Mesendoderm (in vitro differentiated cells): ENCODE measurements around the gene ZNF280D.

ENCODE experiments used
- DNase-seq: peaks from one replicate; pipeline ENCODE4 v3.0.0; 2013
- H2AK5ac ChIP-seq: 2 replicates; pipeline ENCODE4 v1.6.1; 2013; ENCODE audit warnings: low read length, inconsistent platforms
- H2BK120ac ChIP-seq: 2 replicates; pipeline ENCODE4 v1.6.1; 2013; ENCODE audit warnings: low read depth, mild to moderate bottlenecking, low read length, moderate library complexity, mixed read lengths
- H2BK15ac ChIP-seq: replicated peaks from 2 replicates; pipeline ENCODE4 v1.6.1; 2013; ENCODE audit warnings: low read depth, mild to moderate bottlenecking, moderate library complexity
- H2BK5ac ChIP-seq: 2 replicates; pipeline ENCODE4 v1.6.1; 2013; ENCODE audit warnings: low read length, inconsistent platforms
- H3K18ac ChIP-seq: 2 replicates; pipeline ENCODE4 v1.6.1; 2013; ENCODE audit warnings: mild to moderate bottlenecking, low read length, mixed read lengths
- H3K23ac ChIP-seq: one replicate; pipeline ENCODE4 v1.6.1; 2013; ENCODE audit warnings: low read length
- H3K27ac ChIP-seq: 2 replicates; pipeline ENCODE4 v1.5.1; 2013; ENCODE audit warnings: low read depth, mild to moderate bottlenecking, inconsistent platforms, low read length, moderate library complexity
- H3K27me3 ChIP-seq: 2 replicates; pipeline ENCODE4 v1.6.1; 2013; ENCODE audit warnings: low read length, control low read depth, mild to moderate bottlenecking, inconsistent platforms; ENCODE audit not compliant: insufficient read depth, poor library complexity
- H3K36me3 ChIP-seq: 2 replicates; pipeline ENCODE4 v1.6.1; 2013; ENCODE audit warnings: low read length, inconsistent platforms; ENCODE audit not compliant: control insufficient read depth, insufficient read depth
- H3K4ac ChIP-seq: one replicate; pipeline ENCODE4 v1.6.1; 2013; ENCODE audit warnings: low read depth, mild to moderate bottlenecking, low read length, moderate library complexity
- H3K4me1 ChIP-seq: 2 replicates; pipeline ENCODE4 v1.6.1; 2013; ENCODE audit warnings: low read depth, low read length, inconsistent platforms; ENCODE audit not compliant: control insufficient read depth
- H3K4me2 ChIP-seq: 2 replicates; pipeline ENCODE4 v1.6.1; 2013; ENCODE audit warnings: low read length
- H3K4me3 ChIP-seq: 2 replicates; pipeline ENCODE4 v1.5.1; 2013; ENCODE audit warnings: mild to moderate bottlenecking, low read length
- H3K56ac ChIP-seq: one replicate; pipeline ENCODE4 v1.6.1; 2013; ENCODE audit warnings: low read length
- H3K79me1 ChIP-seq: 2 replicates; pipeline ENCODE4 v1.6.1; 2013; ENCODE audit warnings: low read length, inconsistent platforms
- H3K79me2 ChIP-seq: 2 replicates; pipeline ENCODE4 v1.6.1; 2013; ENCODE audit warnings: mild to moderate bottlenecking, low read length; ENCODE audit not compliant: control insufficient read depth, insufficient read depth
- H3K9ac ChIP-seq: 2 replicates; pipeline ENCODE4 v1.6.1; 2013; ENCODE audit warnings: low read length, inconsistent platforms
- H4K5ac ChIP-seq: one replicate; pipeline ENCODE4 v1.6.1; 2013; ENCODE audit warnings: low read length
- H4K8ac ChIP-seq: one replicate; pipeline ENCODE4 v1.6.1; 2013; ENCODE audit warnings: low read depth, mild to moderate bottlenecking, control low read depth, low read length, moderate library complexity
- WGBS: extraction: QIAGEN DNeasy Blood & Tissue Kit; methylation state at CpG from one replicate; pipeline ENCODE4 v1.1.7; 2013; ENCODE audit warnings: low lambda C conversion rate, missing lambda C conversion rate; ENCODE audit not compliant: insufficient coverage; ENCODE audit errors: extremely low coverage; 5-methylcytosine and 5-hydroxymethylcytosine counted together

The ZNF280D gene

DNA sequence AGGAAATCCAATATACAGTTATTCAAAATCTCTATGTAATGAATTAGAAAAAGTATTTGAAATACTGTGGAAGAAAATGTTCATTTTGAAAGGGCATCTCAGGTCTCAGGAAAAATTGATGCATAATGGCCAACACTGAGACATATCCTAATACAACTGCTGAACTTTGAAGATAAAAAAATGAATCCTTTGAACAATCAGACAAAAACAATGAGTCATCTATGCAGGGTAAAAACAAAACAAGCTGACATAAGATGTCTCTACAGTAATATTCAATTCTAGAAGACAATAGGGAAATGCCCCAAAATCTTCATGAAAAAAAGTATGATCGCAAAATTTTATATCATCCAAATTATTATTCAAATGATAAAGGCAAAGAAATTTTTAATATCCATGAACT, 34.0 kb upstream of the ZNF280D start:
- no peak overlapping the region for H3K27ac ChIP-seq
- no peak overlapping the region for H3K18ac ChIP-seq
- H2BK15ac ChIP-seq, result no peak overlapping the region
- H3K4ac ChIP-seq, result no peak overlapping the region
- DNase-seq, result no peak
- H3K23ac ChIP-seq, result no peak overlapping the region
- H3K79me1 ChIP-seq, result no peaks in the 10 kb centered on the region
- no peak overlapping the region for H4K5ac ChIP-seq
- H2BK120ac ChIP-seq, result no peak overlapping the region
- H3K79me2 ChIP-seq, result no peaks in the 10 kb centered on the region
- no peak overlapping the region for H3K4me2 ChIP-seq
- H3K4me3 ChIP-seq, result no peak overlapping the region
- H3K9ac ChIP-seq, result no peak overlapping the region
- no peaks in the 10 kb centered on the region for H3K36me3 ChIP-seq
- no peak overlapping the region for H2AK5ac ChIP-seq
- no peak overlapping the region for H3K56ac ChIP-seq
- H3K27me3 ChIP-seq, result no peaks in the 10 kb centered on the region
- no peak overlapping the region for H2BK5ac ChIP-seq
- H4K8ac ChIP-seq, result no peak overlapping the region
- no CpG with 5 or more reads among the region's 1 CpG for WGBS
- H3K4me1 ChIP-seq, result no peaks in the 10 kb centered on the region

DNA sequence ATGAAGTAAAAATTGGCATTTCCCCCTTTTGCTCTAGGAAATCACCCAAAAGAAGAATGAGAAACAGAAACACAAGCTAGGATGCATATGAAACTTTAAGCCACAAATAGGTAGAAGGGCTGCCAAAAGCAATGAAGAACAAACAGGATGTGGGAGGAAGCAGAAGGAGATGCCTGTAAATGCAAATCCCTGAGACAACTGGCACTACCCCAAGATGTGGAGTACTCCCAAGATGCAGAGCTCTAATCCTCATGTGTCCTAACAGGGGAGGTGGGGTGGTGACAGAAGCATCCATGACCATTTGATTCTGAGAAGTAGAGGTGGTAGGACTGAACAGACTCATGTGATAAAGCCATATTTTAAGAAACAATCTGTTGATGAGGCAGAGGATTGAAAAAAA, 31.9 kb upstream of the ZNF280D start:
- no peak overlapping the region for H3K27ac ChIP-seq
- H3K56ac ChIP-seq, result no peak overlapping the region
- H3K4me1 ChIP-seq, result no peaks in the 10 kb centered on the region
- no peaks in the 10 kb centered on the region for H3K27me3 ChIP-seq
- no peak overlapping the region for H2AK5ac ChIP-seq
- H3K18ac ChIP-seq, result no peak overlapping the region
- no peaks in the 10 kb centered on the region for H3K79me1 ChIP-seq
- no peak overlapping the region for H2BK5ac ChIP-seq
- DNase-seq, result no peak
- no peak overlapping the region for H3K23ac ChIP-seq
- H3K4me2 ChIP-seq, result no peak overlapping the region
- no peak overlapping the region for H3K4ac ChIP-seq
- no peaks in the 10 kb centered on the region for H3K79me2 ChIP-seq
- H2BK15ac ChIP-seq, result no peak overlapping the region
- no peak overlapping the region for H3K4me3 ChIP-seq
- no peaks in the 10 kb centered on the region for H3K36me3 ChIP-seq
- no peak overlapping the region for H4K8ac ChIP-seq
- no peak overlapping the region for H3K9ac ChIP-seq
- no peak overlapping the region for H2BK120ac ChIP-seq
- no peak overlapping the region for H4K5ac ChIP-seq

DNA sequence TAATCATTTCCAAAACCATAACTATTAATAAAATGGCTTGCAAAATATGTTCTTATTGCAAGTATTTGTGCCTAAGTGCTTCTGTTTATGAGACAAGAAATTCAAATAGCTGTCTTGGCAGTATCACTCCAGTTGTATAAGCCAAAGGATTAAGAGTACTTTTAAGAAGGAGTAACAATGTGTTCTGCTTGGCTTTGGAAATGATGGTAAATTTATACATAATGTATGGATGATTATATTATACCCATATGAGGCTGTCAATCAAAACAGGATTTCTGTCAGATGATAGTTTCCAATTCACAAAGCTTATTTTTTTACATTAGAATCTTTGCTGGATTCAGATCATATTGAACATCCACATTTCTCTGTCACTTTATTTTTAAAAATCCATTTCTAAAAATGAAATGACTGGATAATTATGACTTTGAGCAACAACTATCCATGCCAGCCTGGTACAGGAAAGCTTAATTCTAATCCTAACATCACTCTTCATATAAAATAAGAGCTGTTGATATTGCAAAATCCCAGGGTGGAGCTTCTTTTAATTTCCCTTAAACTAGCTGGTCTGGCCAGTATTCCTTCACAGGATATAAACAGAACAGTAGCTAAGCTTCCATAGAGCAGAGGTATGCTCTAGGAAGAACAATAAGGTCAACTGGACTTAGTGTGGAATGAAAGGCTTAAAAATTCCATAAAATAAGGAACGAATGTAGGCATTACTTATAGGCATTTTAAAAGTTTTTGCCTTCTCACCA, 30.0 kb upstream of the ZNF280D start:
- Histone ChIP-seq H3K4ac (no peak overlapping the region), H2AK5ac (no peak overlapping the region), H4K8ac (no peak overlapping the region), H3K36me3 (no peaks in the 10 kb centered on the region), H3K4me3 (no peak overlapping the region), H3K4me2 (no peak overlapping the region), H4K5ac (no peak overlapping the region), H3K27me3 (no peaks in the 10 kb centered on the region), H2BK120ac (no peak overlapping the region), H3K23ac (no peak overlapping the region), H3K18ac (no peak overlapping the region), H3K56ac (no peak overlapping the region), H3K27ac (no peak overlapping the region), H3K9ac (no peak overlapping the region), H2BK15ac (no peak overlapping the region), H3K79me2 (no peaks in the 10 kb centered on the region), H3K4me1 (peaks cover 2% of the 10 kb centered on the region), H3K79me1 (no peaks in the 10 kb centered on the region), H2BK5ac (no peak overlapping the region)
- DNase-seq, result no peak
- WGBS, result no CpG with 5 or more reads among the region's 1 CpG

DNA sequence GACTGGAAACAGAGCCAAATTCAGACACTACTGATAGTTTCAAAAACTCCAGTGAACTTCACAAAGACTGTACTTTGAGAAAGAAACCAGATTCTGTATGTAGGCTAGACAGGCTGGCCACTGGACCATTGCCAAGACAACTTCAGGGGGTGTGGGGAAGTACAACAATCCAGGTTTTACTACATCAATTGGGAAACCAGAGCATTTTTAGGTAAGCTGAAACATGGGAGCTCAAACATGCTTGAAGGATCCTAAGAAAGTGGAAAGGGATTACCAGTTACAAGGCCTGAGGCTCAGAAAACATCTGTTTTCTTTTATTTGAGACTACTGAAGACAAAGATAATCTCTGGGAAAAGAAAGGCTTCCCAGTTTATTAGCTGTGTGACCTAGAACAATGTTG, 26.9 kb upstream of the ZNF280D start:
- Histone ChIP-seq H3K4ac (peak overlapping the region; percentile 16), H3K4me2 (no peak overlapping the region), H3K18ac (no peak overlapping the region), H2BK15ac (no peak overlapping the region), H4K5ac (no peak overlapping the region), H3K36me3 (no peaks in the 10 kb centered on the region), H3K79me2 (no peaks in the 10 kb centered on the region), H3K23ac (no peak overlapping the region), H3K27ac (no peak overlapping the region), H3K79me1 (no peaks in the 10 kb centered on the region), H3K9ac (no peak overlapping the region), H3K27me3 (no peaks in the 10 kb centered on the region), H3K4me1 (peaks cover 2% of the 10 kb centered on the region), H3K4me3 (no peak overlapping the region), H2AK5ac (no peak overlapping the region), H2BK5ac (no peak overlapping the region), H3K56ac (no peak overlapping the region), H2BK120ac (no peak overlapping the region), H4K8ac (no peak overlapping the region)
- DNase-seq, result no peak

- Histone ChIP-seq H3K27me3 (no peaks in the 10 kb centered on the region), H3K23ac (no peak overlapping the region), H3K27ac (no peak overlapping the region), H4K5ac (no peak overlapping the region), H2BK15ac (no peak overlapping the region), H3K56ac (no peak overlapping the region), H3K79me1 (no peaks in the 10 kb centered on the region), H2BK5ac (no peak overlapping the region), H3K4me3 (no peak overlapping the region), H3K9ac (no peak overlapping the region), H3K4ac (no peak overlapping the region), H4K8ac (no peak overlapping the region), H3K36me3 (no peaks in the 10 kb centered on the region), H3K18ac (no peak overlapping the region), H3K79me2 (no peaks in the 10 kb centered on the region), H2BK120ac (no peak overlapping the region), H3K4me1 (peaks cover 2% of the 10 kb centered on the region), H3K4me2 (no peak overlapping the region), H2AK5ac (no peak overlapping the region)
- WGBS, result no CpG with 5 or more reads among the region's 5 CpGs
- DNase-seq, result no peak
Observed at GRCh38 chr15:56759450-56759845, 26.1 kb upstream of the ZNF280D start.

- Histone ChIP-seq H2BK15ac (no peak overlapping the region), H2BK5ac (no peak overlapping the region), H3K4me3 (no peak overlapping the region), H3K23ac (no peak overlapping the region), H3K56ac (no peak overlapping the region), H3K79me2 (no peaks in the 10 kb centered on the region), H4K5ac (no peak overlapping the region), H3K4me1 (peaks cover 2% of the 10 kb centered on the region), H2BK120ac (no peak overlapping the region), H3K27ac (no peak overlapping the region), H3K4me2 (no peak overlapping the region), H3K79me1 (no peaks in the 10 kb centered on the region), H3K4ac (no peak overlapping the region), H3K27me3 (no peaks in the 10 kb centered on the region), H3K9ac (no peak overlapping the region), H4K8ac (no peak overlapping the region), H3K18ac (no peak overlapping the region), H2AK5ac (no peak overlapping the region), H3K36me3 (no peaks in the 10 kb centered on the region)
- DNase-seq, result peak; percentile 92
- no CpG with 5 or more reads among the region's 2 CpGs for WGBS
Observed at GRCh38 chr15:56758770-56759449, 25.6 kb upstream of the ZNF280D start.
